H1 (cell line): Measurements from ENCODE around the gene DNAJA1. TPM values are rescaled to one million over a fixed set of nuclear protein-coding genes. Genes with fewer than 3 reads are reported as not detected.

Source experiments
- CHD7 ChIP-seq: fragments of 300-600 bp; sonication (generic); IDR thresholded peaks from 2 replicates; pipeline ENCODE4 v1.7.1; 2012; ENCODE audit warnings: low read length, moderate library complexity, mild to moderate bottlenecking, inconsistent platforms; ENCODE audit not compliant: insufficient replicate concordance
- FOSL1 ChIP-seq: IDR thresholded peaks from 2 replicates; pipeline ENCODE4 v1.6.1; 2011; ENCODE audit warnings: mild to moderate bottlenecking, low read depth, low read length, moderate library complexity; ENCODE audit not compliant: insufficient read depth
- polyA plus RNA-seq, 7 experiments: library from polyadenylated mRNA; depleted of rRNA in 3 of 7; stranded (reverse) in 5 of 7; unstranded in 2 of 7; fragments of >200 nt in 5 of 7; fragments of 200-250 nt in 2 of 7; gene quantifications; 1 replicate in 5 of 7; 2 replicates in 1 of 7; 4 replicates in 1 of 7; pipeline versions ENCODE4 v1.2.1 to v1.2.3, GENCODE V29; 2011 to 2013; ENCODE audit warnings: missing spikeins in 2 of 7, mixed read lengths in 2 of 7
- total RNA-seq: library from RNA; stranded (reverse); fragmentation: NEBNext Ultra II Directional; extraction: Animal tissue kit (Norgen Biotek cat#: 25700); gene quantifications from 2 replicates; pipeline ENCODE4 v1.2.1, GENCODE V29; 2021

DNAJA1 gene
- total and polyA plus RNA-seq, 2 of the 8 experiments (the other 6 are each of a cell fraction or from before 2014, with no cell fraction given): 54.4 to 159 TPM

- TF ChIP-seq CHD7: no peak
- TF ChIP-seq FOSL1: no peak
Measured at GRCh38 chr9:33051144-33051543, 26.1 kb downstream of the DNAJA1 start (continued).
